ENCODE measurements around the gene DRC7.
A peak's percentile ranks its signal among the peaks of the same experiment; 100 is the strongest.

DRC7 gene

DNA sequence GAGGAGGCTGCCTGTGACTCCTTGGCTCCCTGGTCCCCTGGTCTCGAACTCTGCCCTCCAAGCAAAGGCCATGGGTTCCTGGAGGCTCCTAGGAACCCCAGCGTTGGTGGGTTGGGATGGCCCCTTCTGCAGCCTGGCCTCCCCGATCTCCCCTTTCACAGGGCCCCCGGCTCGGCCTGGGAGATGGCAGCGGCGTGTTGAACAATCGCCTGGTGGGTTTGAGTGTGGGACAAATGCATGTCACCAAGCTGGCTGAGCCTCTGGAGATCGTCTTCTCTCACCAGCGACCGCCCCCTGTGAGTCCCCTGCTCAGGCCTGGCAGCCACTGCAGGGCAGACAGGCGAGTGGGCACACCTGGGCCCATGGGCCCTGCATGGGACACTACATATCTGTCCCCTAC, 15.6 kb upstream of the DRC7 start:
- no peak for DNase-seq

DNA sequence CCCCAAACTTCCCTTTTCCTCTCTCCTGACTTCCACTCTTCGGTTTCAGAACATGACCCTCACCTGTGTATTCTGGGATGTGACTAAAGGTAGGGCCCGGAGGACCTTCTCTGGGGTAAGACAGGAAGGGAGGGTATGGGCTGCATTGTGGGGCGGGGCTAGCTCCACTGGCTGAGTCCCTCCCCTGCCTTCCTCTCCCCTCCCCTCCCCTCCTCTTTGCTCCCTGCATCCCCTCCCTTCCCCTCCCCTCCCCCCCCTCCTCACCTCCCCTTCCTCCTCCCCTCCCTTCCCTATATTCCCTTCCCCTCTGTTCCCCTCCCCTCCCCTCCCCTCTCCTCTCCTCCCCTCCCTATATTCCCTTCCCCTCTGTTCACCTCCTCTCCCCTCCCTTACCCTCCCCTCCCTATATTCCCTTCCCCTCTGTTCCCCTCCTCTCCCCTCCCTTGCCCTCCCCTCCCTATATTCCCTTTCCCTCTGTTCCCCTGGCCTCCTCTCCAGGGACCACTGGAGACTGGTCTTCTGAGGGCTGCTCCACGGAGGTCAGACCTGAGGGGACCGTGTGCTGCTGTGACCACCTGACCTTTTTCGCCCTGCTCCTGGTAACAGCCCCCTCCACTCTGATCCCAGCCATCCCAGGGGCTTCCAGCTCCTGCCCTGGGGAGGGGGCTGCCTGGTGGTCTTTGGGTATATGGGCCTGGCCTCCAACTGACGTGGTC, 14.7 kb upstream of the DRC7 start:
- DNase-seq, result no peak

DNA sequence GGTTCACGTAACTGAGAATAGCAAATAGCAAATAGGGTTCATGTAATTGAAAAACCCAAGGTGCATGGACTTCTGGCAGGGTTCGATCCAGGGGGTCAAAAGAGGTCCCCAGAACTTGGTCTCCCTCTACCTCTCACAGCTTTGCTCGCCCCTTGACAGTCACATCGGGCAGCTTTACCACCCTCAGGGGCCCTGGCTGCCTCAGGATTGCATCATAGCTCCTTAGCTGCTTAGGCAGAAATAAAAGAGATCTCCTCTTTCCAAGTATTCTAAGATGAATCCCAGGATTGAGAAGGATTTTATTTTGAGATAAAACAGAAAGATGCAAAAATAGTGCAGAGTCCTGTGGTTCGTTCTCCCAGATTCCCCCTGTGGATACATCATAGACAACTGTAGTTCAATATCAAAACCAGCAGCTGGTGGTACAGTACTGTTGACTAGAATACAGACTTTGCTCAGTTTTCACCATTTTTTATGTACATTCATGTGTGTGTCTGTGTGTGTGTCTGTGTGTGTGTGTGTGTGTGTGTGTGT, 13.7 kb upstream of the DRC7 start:
- DNase-seq, result no peak

DNA sequence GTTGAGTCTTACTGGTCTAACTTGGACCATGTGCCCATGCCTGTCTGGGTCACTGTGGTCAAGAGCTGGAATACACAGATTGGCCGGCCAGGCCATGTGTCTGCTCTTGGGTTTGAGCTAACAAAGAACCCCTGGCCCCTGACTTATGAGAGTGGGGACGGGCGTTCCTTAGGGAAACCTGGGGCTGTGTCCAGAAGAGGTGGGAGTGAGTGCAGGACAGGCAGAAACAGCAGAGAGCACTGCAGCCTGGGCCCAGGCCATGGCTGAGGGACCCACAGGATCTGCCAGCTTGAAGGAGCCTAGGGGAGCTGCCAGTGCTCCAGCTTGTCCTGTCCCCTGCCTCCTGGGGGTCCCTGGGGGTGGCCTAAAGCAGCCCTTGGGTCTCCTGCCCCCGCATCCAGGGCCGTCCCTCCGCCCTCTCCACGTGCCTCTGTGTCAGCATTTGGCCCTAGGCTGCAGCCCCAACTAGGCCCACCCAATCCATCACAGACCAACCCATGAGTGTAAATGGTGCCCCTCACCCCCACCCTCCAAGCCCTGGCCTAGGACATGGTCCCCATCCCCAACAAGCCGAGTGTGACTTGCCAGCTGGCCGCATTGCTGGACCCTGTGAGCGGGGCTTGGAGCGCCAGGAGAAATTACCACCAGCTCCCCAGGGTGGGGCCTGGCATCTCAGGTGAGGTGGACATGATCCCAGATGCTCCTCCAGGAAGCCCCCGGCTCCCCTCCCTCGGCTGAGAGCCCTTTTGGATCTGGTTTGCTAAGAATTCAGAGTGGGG, 12.5 kb upstream of the DRC7 start:
- no peak for DNase-seq

DNA sequence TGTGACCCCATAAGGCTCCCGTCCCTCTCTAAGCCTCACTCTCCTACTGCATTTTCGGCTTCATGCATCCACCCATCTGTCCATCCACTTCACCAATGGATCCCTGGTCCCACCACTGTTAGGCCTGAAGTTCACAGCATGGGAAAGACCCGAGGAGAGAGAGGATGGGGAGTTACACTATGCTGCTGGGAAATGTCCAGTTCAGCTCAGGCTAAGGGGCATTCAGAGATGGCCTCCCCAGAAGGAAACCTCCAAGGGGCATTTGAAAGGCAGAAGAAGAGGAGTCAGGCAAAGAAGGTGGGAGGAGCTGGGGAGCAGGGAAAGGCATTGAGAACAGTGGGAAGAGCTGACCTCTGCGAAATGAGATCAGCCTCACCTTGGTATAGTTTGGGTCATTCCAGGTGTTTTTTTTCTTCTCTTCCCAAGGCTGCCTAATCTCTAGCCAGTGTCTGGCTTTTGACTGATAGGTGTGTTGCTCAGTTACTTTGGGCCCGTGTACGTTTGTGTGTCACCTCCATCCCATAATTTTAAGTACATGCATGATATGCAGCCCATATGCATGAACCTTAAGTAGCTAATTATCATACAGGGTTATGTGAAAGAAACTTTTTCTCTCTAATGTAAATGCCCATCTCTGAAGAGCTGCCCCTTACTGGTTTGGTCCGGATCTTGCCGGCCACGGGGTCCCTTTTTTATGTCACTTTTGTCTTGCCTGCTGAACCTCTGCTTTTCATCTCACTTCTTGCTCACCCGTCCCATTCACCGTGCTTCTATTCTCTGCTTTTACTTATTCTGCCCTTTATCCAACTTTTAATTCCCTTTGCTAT, 11.6 kb upstream of the DRC7 start:
- no peak for DNase-seq

DNA sequence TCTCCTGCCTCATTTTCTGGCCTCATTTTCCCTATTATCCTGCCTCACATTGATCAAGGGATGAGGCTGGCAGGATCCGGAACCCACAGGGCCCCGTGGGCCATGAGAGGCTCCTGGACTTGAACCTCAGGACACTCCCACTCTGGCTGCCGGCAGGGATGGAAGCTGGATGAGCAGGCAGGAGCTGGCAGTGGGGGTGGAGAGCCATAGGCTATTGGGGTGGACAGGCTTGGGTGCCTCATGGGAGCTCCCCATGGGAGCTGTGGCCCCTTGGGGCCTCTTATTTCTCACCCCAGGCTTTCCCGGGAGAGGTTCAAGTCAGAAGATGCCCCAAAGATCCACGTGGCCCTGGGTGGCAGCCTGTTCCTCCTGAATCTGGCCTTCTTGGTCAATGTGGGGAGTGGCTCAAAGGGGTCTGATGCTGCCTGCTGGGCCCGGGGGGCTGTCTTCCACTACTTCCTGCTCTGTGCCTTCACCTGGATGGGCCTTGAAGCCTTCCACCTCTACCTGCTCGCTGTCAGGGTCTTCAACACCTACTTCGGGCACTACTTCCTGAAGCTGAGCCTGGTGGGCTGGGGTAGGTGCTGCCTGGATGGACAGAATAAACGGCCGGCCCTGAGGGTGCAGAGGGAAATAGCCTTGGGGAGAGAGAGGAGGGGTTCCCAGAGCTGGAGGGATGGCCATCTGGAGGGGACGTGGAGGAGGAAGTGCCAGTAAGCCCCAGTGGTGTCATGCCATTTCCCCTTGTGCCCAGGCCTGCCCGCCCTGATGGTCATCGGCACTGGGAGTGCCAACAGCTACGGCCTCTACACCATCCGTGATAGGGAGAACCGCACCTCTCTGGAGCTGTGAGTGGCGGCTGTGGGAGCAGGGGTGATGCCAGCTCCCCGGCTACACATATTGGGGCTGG, 10.7 kb upstream of the DRC7 start:
- no peak for DNase-seq

DNA sequence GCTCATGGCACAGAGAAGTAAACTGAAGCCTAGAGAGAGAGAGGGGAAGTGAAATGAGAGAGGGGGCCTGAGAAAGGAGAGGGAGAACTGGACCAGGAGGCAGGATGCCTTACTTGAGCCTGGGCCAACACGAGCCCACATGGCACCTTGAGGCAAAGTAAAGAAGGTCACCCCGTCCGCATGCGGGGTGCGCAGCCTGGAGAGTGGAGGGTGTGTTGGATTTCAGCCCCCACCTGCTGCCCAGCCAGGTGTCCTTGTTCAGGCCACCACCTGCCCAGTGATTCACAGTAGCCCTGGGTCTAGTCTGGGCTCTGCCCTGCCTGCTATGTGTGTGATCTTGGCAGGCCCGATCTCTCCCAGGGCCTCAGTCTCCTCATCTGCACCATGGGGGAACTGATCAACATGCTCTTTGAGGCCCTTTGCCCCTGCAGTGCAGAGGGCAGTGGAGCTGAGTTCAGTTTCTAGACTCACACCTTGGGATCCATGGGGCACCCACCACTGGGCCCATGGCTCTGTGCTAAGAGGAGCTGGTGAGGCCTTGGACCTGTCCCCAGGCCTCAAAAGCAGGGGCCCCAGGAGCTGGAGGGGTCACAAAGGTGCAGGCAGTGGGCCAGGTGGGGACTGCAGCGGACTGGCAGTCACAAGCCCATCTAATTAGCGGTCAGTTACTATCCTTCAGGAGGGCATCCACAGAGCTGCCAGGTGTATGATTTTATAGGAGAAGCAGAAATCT, 9.8 kb upstream of the DRC7 start:
- no peak for DNase-seq

DNA sequence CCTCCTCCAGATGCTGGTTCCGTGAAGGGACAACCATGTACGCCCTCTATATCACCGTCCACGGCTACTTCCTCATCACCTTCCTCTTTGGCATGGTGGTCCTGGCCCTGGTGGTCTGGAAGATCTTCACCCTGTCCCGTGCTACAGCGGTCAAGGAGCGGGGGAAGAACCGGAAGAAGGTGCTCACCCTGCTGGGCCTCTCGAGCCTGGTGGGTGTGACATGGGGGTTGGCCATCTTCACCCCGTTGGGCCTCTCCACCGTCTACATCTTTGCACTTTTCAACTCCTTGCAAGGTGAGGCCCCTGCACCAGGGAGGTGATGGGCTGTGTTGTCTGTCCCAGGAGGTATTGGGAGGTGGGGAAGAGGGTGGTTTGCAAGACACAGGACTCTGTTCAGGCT, 9.0 kb upstream of the DRC7 start:
- DNase-seq, result no peak

DNA sequence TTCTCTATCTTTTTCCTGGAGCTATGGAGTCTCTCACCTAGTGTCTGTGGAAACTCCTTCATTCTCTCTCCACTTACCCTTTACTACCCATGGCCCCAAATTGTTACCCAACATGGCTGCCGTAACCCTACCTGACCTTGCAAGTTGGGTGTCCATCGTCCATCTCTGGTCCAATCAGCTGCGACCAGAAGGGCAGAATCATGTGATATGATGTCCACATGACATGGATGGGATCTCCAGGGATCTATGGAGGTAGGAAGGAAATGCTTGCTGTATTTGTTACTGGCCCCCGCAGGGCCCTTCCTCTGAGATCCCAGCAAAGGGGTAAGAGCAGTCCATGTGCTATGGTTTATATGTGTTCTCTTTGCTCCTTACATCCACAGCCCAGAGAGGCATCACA, 8.0 kb upstream of the DRC7 start:
- no peak for DNase-seq

DNA sequence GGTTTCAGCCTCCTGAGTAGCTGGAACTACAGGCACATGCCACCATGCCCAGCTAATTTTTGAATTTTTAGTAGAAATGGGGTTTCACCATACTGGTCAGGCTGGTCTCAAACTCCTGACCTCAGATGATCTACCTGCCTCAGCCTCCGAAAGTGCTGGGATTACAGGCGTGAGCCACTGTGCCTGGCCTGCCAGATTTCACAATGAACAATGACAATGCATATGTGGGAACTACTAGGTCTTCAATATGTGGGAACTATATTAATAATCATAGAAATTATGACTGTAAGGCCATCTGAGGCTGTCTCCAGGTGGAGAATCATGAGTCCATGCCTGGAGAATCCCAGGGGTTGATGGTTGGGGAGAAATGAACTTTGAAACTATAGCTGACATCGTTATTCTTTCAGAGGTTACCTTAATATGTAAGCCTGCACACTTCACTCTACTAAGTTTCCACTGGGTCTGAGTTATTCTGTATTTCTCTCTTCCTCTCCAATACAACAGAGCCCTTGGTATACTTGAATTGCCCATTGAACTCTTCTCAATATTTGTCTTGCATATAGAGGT, 7.2 kb upstream of the DRC7 start:
- no peak for DNase-seq

DNA sequence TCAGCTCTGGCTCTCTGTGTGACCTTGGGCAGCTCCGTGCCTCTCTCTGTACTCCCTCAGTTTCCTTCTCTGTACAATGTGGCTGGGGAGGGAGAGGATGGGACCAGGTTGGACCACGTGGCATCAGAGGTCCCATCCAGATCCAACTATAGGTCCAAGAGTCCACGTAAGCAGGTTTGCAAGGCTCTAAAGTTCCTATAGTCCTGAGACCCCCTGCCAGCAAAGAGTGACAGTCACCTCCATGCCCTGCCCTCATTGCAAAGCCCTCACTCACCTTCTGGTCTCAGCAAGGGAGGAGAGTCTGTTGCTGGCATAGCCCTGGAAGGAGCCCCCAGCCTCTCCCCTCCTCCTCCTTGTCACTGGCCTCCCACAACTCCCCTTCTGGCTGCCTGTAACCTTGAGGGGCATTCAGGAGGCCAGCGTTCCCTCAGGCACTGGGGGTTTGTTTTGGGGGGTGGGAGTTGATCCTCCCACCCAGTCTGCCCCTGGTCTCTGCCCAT, 6.1 kb upstream of the DRC7 start:
- no peak for DNase-seq

DNA sequence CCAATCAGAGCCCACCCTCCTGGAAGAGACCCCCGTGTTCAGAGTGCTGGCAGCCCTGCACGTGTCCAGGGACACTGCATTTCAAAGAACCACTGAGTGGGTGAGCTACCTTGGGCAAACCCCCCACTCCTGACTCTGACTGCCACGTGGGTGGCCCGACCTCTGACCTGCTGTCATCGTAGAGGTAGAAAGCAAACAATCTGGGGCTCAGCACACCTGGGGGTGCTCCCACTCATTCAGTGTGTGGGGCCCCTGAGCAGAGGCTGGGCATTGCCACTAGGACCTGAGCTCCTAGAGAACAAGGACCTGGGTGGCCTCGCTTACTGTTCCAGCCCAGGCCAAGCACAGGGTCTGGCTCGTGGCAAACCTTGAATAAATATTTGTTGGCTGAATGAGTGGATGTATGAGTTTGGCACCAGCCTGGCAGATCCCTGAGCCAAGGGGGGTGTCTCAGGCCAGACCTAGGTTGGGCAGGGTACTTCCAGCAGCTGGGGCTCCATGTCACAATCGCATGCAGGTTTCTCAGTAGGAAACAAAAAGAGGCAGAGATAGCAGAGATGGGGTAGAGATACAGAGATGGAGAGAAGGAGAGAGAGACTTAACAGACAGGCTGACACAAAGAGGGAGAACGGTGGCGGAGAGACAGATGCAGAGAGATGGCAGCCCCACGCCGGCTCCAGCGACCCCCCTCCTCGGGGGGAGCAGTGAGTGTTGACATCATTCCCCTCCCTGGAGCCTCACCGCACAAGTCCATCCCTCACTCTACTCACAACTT, 5.4 kb upstream of the DRC7 start:
- DNase-seq, result peak; percentile 8

DNA sequence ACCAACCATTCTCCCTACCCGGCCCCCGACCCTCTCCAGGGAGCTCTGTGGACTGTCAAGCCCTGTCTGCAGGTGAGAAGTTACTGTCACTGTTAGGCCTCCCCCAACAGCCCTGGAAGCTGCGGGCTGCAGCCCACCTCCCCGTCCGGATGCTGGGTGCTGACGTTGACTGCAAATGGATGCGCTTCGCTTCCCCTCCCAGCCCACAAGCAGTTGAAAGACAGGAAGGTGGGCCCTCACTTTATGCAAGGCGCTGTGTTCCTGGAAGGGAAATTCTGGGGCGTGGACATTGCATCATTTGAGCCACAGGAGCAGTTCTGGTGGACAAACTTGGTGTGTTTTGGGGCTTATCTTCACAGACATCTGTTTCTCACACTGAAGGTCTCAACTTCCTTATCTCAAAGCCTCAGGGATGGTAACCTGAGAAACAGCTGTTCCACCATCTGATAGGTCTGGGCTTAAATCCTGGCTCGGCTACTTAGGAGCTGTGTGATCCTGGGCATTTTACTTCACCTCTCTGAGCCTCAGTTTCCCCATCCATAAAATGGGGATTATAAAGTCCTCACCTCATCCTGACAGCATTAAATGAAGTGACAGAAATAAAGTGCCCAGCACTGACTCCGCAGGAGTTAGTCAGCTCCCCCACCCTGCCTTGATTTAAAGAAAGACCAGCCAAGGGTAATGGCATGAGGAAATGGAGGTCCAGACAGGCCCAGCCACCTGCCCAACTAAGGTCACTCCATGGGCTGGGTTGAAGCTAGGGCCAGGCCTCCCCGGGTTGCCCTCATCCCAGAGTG, 4.6 kb upstream of the DRC7 start:
- no peak for DNase-seq

DNA sequence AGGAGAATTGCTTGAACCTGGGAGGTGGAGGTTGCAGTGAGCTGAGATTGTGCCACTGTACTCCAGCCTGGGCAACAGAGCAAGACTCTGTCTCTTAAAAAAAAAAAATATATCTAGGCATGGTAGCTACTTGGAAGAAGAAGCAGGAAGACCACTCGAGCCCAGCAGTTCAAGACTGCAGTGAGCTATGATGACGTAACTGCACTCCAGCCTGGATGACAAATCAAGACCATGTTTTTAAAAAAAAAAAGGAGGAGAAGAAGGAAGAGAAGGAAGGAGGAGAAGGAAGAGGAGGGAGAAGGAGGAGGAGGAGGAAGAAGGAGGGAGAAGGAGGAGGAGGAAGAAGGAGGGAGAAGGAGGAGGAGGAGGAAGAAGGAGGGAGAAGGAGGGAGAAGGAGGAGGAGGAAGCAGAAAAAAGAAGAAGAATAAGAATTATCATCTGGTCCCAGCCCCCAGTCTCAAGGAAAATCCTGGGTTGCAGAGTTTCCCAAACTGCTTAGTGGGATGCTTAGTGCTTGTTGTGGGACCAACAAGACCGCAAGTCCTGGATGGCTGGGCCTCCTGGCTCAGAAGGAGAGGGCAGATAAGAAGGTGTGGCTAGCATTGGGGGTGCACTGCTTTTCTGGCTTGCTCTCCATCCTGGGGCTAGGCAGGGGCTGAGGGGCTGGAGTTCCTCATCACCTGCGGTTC, 3.7 kb upstream of the DRC7 start:
- DNase-seq, result no peak

DNA sequence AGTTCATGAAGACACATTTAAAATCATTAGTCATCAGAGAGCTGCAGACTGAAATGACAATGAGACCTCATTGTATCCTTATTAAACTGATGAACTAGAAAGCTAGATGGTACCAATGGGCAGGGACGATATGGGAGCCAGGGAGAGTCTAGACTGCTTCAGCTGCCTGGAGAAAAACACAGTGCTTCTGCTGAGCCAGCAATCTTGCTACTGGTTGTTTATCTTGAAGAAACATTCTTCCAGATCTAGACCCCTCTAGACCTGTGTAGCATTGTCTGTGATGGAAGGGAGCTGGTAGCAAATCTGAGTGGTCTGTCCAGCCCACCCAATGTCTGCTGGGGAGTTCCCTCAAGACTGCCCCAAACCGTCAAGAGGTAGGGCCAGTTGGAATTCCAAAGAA, 2.0 kb upstream of the DRC7 start:
- DNase-seq, result no peak

DNA sequence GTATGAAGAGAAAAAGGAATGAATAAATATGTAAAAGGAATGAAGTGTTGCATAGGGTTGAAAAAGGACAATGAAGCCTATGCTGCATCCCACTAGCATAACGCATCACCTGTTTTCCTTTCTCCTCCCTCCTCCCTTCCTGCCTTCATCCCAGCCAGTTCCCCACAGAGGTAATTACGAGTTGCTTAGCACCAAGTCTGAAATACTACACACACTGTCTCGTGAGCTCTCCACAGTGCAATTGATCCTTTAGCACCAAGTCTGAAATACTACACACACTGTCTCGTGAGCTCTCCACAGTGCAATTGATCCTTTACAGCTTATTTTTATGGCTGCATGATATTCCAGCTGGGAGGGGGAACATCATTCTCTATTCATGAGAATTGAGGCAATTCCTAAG, 1.1 kb upstream of the DRC7 start:
- no peak for DNase-seq

DNA sequence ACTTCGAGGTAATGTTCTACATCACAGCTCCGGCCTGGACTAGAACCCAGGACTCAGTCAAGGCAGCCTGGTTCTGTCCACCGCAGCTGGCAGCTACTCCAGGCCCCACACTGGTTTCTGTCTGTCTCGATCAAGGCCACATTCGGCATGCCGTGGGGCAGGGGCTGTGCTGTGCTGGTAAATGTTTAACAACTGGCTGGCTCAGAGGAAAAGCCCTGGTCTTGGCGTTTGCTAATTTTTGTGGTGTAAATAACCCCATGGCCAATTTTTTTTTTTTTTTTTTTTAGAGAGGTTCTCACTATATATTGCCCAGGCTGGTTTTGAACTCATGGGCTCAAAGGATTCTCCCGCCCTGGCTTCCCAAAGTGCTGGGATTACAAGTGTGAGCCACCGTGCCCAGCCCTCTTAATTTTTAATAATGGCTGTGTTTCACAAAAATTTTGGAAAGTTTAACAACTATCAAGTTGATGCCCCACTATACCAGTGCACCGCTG, 328 bp upstream of the DRC7 start:
- DNase-seq, result no peak

DNA sequence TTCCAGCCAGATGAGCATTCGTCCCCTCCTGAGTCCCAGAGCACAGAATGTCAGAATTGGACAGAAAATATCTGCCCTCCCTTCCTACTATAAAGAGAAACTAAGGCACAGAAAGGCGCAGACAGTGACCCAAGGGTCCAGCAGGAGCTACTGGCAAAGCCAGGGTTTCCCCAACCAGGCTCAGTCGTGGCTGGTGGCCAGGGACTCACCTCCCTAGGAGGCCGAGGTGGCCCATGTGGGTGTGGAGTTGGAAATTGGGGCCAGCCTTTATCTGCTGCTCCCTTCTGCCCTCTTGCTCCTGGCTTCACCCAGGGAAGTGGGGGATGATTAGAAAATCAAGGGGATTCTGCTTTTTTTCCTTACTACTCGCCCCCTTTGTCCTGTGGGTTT, 1.1 kb downstream of the DRC7 start:
- DNase-seq, result no peak

DNA sequence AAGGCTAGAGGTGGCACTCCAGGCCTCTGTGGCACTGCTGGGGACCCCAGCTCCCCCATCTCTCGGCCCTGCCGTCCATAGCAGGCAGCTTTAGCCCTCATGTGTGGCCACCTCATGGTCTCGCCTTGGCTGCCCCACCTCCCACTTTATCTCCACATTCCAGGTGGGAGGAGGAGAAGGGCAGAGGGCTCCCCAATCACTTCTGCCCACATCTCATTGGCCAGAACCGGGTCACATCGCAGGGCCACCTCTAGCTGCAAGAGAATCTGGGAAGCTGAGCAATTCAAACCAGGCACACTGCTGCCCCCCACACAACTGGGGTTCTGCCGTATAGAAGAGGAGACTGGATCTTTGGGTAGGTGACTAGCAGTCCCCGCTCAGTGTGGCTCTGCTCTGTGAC, 1.6 kb downstream of the DRC7 start:
- DNase-seq, result no peak
